PC-9 (cell line): ENCODE results near the gene GRHL1.

Experiments
- CTCF ChIP-seq: fragments of 200-600 bp; sonication (generic); conservative IDR thresholded peaks from 2 replicates; pipeline ENCODE4 v1.6.1; 2017; ENCODE audit warnings: mixed run types, antibody characterized with exemption, mild to moderate bottlenecking, moderate library complexity
- EZH2 ChIP-seq: fragments of 200-600 bp; sonication (generic); IDR thresholded peaks from 2 replicates; pipeline ENCODE4 v1.8.0; 2017; ENCODE audit warnings: antibody characterized with exemption, low read depth

GRCh38 chr2:9941996-9942390 lies 9.5 kb upstream of the GRHL1 start:
- TF ChIP-seq EZH2: no peak
- no peak for TF ChIP-seq CTCF
